CD4-positive, alpha-beta T cell treated with Interferon gamma for 1 hour (primary cell): Measurements from ENCODE around the gene ETV3.
A peak's percentile ranks its signal among the peaks of the same experiment; 100 is the strongest.

Source experiments
- DNase-seq: peaks from one replicate; pipeline ENCODE4 v3.0.0-alpha.2; 2020

ETV3 gene

DNA sequence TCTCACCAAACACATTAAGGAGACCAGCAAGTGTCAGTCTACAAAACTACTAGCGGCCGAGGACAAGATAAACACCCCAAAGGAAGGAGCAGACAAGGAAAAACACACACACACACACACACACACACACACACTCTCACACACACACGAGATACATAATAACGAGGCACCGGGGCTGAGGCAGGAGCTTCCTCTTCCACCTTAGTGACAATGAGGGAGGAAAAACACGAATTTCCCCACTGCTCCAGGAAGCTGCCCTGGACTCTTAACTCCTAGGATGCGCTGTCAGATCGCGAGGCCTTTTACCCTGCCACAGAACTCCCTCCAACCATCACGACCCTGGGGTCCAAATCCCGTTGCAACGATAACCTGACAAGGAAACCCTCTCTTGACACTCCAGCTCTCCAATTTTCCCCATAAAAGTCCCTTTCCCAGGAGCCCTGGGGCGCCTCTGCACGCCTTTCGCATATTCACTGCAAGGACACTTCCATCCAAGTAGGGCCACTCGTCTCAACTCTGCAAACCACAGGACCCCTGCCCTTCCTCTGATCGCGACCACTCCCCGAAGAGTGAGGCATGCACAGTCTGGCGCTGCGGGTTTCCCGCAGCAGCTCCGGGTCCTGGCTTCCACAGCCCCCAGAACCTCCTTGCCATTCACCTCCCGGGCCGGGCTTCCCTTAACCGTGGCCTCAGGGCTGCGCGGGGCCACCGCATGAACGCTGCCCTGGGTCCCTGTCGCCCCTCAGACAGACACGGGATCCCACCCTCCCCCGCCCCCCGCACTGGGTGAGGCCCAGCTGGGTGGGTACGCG lies 581 bp downstream of the ETV3 start:
- DNase-seq: peak; percentile 9

DNA sequence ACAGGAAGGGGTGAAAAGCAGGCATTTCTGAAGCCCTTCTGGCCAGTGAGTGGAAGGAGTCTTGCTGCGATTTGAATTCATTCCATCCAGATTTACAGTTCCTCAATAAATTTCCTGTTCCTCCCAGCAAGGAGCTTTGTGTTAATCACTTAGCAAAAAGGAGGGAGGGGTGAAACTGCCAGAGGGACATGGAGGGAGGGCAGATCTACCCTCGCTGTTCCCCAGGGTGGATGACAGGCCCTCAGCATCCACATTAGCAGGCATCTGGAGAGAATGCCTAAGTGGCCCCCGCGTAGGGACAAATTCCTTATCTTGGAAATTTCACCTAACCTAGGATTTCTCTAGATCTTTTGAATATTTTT lies 1.2 kb downstream of the ETV3 start:
- no peak for DNase-seq

DNA sequence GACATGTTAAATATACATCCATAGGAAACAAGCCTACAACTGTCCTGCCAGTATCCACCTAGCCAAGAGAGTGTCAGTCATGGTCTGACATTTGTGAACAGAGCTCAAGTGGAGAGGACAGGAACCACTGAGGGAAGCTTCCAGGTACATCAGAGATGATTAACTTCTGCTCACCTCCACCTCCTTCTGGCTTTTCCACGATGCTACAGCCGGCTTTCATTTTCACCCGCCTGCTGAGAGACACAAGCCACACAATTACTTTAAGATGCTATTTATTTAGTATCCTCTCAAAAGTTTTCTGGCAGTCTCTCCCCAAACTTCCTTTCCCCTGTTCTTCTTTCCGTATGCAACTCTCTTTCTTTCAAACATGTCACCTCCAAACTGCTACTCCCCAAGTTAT lies 2.1 kb downstream of the ETV3 start:
- DNase-seq: no peak

DNA sequence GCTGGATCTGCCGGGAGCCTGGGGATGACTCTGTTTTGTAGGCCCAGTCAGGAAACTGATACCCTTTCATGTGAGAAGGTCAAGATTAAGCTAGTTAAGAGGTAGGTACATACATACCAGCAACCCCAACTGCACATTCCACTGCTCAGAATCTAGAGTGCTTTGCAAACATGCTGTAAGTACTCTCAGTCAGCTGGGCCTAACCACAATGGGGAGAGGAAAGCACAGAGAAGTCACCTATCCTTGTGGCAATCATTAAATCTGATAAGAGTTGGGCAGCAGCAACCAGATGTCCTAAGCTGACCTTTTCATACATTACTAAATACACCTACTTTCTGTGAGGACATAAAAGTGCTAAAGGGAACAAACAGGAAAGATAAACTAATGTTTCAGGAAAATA lies 2.5 kb downstream of the ETV3 start:
- DNase-seq: no peak

DNA sequence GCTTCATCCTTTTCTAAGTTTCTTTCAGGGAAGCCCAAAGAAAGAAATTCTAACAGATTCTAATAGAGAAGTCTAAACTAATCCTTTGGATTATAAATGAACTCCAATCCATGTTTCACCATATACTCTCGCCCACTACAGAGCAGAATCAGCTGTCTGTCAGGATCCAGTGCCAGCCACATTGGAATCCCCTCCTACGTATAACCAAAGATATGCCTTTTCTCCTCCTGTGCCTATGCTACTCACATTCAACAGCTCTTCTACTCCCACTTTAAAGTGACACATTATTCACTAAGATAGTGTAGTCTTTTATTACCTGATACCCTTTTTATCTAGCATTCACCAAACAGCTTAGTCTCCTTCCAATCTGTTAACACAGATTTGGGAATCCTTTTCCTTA lies 3.1 kb downstream of the ETV3 start:
- DNase-seq: no peak

DNA sequence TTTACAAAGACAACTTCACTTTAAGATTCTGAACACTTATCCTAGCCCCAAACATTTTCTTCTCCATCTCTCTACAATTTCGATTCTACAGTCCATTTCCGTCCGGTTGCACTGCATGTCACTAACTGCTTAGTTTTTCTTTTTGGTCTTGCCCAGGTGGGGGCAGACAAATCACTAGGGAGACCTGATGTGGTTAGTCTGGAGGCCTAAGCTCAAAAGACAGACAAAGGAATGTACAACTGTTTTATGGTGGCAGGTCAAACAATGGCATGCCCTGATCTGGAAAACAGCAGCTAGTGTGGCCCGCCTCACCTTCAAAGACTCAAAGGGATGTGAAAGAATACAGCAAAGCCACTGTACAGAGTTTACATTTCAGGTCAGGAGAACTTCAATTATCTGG lies 3.8 kb downstream of the ETV3 start:
- DNase-seq: no peak

DNA sequence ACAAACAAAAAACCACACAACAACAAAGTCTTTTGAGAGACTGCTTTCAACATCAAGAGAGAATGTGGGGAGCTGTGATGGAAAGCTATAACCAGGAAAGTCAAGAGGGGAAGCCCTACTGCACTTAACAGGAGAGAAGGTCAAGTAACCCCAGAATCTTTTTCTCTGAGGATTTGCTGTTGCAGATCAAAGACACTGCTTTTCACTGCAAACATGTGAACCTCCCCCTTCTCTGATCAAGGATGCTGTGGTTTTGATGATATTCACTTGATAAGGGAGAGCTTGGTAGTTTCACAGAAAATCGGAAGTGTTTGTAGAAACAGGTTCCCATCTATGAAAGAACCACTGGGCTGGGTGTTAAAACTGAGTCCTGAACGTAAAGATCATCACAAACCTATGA lies 4.8 kb downstream of the ETV3 start:
- no peak for DNase-seq

DNA sequence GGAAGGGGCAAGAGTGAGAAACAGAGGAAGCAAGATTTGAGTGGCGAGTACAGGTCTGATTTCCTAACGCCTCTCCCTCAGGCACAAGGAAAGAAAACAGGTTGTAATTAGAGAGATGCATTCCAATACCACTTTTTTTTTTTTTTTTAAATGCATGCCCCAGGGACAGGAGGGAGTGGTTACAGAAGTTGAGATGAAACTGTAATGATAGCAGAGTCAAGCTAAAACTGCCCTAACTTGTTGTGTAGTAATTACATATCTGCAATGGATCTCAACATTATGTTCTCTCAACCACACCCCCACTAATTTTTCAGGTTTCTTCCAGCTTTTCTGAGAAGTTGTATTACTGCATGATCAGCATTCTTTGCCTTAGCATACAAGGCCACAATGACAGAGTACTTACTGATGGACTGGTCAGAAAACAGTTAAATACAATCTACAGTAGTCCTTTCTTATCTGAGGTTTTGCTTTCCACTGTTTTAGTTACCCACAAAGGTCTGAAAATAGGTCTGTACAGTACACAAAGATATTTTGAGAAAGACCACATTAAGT lies 5.5 kb downstream of the ETV3 start:
- no peak for DNase-seq

DNA sequence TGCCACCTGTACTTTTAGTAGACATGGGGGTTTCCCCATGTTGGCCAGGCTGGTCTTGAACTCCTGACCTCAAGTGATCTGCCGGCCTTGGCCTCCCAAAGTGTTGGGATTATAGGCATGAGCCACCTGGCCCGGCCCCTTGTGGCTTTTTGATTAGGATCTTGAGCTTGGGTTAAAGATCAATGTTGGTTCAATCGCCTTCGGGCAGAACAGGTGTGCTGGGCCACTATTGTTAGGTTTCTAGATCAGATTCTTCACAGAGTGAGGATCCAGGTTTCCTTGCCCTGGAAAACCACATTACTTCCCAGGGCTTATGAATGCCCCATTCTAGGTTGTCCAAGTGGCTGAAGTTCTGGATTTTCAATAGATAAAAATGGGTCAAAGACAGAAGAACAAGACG lies 6.1 kb downstream of the ETV3 start:
- DNase-seq: no peak

DNA sequence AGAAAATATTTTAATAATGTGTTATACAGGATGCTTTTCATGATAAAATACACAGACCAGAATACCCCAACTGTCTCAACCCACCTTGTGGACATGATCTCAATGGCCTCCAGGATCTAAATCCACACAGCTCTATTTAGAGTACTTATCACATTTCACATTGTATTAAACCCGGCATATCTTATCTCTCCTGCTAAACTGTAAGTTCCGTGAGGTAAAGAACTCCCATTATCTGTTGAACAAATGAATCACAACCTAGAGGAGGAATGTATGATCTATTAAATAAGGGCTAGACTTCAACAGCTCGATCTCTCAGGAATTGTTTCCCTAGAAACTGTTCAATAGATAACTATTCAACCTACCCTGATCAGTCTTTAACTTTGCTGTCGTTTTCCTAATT lies 6.9 kb downstream of the ETV3 start:
- no peak for DNase-seq

DNA sequence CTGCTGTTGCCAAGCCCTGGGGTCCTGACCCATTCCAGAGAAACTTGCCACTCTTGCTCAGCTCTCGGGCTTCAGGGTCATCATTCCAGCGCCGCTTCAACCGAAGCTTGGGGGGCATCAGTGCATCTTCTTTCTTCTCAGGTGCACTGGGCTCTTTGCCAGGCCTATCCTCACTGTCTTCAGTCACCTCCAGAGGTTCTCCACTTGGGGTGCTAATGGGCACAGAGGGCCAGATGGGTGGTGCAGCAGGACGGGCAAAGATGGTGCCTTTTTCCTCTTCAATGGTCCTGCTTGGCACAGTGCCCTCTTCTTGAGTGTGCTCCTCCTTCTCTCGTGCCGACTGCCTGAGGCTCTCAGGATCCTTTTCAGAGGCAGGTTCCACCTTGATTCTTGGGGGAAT lies 13.3 kb downstream of the ETV3 start:
- no peak for DNase-seq

DNA sequence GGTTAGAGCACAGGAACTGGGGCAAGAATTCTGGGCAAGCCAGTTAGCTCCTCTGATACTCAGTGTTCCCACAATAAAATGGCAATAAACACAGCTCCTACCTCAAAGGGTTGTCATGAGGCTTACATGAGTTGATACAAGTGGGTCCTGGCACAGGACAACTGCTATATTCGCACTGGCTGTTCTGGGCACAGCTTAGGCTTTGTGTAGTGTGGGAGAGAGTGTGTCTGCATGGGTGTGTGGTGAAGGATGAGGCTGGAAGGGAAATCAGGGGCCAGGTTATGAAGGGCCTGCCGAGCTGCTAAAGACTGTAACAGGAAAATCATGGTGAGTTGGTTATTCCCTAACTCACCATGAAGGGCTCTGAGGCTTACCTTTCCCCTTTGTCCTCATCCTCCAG lies 18.7 kb downstream of the ETV3 start:
- DNase-seq: no peak

DNA sequence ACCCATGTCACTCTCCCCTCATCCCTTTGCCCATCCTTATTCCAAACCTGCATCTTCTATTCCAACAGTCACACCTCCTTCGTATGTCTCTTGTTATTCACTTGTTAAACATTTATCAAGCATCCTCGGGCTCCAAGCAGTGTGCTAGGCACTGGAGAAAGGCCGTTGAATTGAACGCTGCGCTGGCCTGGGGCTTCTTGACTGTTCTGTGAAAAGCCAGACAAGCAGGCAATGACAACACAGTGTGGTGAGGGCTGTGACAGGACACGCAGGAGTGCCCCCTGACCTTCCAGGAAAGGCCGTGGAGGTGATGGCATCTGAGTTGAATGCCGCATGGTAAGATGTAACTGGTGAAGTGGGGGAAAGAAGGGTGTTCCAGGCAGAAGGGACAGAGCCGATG lies 19.2 kb downstream of the ETV3 start:
- no peak for DNase-seq

DNA sequence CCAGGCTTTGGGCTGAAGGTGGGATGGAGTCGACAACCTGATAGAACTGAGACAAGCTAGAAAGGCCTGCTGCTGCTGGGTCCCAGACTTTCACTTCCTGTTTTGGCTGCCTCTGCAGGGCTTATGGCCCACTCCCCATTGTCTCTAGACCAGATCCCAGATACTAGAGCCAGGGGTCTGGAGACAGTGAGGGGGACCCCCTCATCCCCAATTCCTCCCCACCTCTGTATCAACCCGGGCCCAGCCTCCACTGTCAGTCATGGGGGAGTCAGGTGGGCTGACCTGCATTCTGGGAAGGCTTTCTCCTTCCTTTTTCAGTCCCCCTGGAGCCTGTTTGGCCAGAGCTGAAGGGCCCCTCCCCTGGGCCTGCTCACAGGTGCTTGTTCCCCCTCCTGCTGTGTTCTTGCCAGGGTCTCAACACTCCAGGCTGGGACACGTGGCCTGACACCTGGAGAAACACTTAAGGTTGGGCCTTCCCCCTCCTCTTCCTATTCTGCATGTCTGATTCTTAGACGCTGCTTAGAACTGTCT lies 20.6 kb downstream of the ETV3 start:
- DNase-seq: peak; percentile 11

DNA sequence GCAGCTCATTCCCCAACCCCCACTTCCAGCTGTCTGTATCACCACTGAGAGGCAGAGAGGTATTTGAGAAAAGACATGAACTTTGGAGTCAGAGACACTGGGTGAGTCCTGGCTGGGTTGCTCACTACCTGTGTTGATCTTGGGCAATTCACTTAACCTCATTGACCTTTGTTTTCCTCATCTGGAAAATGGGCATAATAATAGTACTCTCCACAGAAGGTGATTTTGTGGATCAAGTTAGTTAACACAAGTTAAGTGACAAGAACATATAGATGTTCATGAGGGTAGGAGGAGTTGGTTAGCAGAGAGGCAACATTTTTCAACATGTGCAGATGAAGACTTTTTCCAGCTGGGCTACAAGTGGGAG lies 21.5 kb downstream of the ETV3 start:
- DNase-seq: no peak

DNA sequence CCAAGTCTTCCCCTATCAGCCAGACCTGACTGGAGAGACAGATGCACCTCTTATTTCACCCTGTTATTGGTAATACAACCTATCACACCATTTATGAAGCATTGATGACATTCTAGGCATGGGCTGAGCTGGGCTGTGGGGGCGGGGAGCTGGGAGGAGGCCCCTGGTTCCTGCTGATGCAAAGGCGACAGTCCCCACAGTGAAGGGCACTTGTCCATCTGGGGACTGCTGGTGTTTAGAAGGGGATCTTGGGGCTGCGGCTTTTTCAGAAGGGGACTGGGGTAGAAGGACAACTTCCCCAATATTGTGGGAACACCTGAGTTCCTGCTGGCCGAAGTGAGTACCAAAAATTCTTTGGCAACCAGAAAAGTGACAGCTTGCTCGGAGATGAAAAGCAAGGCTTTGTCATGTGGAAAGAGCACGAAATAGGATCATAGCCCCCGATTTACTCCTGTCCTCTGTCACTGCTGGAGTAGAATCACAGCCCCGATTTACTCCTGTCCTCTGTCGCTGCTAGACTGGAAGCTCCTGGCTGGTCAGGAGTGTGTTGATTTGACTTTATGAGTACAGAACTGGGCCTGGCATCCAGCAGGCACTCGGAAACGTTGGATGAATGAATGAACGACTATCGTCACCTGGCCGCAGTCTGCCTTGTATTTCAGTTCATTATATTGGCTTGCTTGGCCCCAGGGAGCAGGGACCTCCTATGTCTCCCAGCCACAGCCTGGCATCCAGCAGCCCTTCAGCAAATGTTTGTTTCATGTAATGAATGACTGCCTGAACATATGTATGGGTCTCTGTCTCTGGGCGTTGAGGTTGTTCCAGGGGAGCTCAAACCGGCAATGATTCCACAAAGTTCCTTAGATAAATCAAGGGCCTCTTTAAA lies 22.1 kb downstream of the ETV3 start:
- DNase-seq: no peak

DNA sequence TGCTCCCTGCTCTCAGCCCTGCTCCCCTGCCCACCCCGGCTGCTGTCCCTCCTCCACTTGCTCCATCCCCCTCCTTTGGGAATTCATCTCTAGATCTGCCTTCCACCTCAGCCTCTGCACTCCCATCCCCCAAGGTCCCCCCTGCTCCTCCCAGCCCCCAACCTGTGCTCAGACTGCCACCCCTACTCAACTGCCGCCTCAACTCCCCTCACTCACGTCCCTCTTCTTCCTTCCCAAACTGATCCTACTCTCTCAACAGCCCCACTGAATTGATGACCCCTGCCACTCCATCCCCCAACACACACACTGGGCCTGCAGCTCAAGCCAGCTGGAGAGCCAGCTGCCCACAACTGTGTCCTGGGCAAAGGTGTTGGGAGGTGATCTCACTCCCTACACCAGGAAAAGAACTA lies 22.8 kb downstream of the ETV3 start:
- no peak for DNase-seq

DNA sequence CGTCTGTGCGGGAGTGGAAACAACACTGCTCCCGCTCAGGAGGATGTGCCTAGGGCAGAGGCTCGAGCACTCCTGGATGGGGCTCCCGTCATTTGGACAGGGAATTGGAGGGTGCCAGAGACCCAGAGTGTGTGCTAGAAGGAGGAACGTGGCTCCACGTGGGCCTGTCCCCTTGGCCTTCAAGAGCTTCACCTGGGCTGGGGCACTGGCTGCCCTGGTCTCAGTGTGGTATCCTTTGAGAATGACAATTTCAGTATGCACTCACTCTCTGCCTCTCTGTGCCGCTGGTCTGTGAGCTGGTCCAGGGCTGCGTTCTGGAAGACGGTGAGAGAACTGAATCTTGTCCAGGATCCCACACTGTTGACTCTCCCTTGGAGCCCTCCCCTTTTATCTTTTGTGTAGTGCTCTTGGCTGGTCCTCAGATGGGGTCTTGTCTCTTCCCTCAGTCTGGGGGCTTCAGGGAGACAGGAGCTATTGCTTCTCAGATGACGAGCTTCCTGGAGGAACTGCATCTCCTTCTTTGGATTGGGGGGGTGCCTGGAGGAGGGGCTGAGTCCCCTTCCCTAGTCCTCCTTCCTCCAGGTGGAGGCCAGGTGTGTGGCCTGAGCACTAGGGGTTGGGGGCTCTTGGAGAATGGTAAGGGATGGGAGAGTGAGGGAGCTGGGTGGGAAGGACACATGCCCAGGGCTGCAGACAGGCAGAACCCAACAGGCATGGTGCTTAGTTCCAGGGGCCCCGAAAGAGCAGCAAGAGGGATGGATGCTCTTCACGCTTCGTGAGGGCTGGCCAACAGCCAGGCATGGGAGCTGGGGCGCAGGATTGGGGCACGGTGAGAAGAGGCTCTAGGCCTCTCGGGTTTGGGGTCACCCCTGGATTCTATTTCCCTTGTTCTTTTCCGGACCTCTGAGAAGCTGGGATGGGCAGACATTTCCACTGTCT lies 23.7 kb downstream of the ETV3 start:
- DNase-seq: no peak

DNA sequence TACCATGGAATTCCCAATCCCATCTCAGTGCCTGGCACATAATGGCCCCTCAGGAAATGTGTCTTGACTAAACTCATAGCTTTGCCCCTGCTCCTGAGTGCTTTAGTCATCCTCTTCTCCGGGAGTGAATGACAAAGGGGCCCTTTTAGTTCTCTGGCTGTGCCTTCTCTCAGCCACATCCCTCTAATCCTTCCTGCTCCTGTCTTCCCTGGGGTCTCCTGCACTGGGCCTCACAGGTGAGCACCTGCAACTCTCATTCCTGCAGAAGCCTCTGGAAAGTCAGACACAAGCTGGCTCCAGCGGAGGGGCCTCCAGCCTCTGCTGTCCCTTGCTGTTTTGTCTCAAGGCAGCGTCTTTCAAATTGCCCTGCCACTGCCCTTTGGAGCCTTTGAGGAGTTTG lies 24.6 kb downstream of the ETV3 start:
- no peak for DNase-seq

DNA sequence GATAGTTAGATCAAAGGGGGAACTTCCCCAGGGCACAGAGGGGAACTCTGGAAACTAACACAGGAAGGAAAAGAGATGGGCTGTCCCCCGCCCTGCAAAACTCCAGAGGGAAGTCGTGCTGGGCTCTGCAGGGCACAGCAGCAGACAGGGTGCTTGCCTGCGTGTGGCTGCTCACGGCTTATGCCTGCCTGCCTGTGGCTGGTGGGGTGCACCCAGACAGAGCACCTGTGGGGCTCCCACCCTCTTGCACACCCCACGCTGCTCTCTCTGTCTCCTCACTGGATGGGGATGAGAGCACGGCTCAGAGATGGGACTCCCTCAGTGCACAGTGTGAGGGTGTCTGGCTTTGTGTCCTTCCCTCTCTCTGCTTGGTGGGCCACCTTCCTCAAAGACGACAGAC lies 25.1 kb downstream of the ETV3 start:
- DNase-seq: no peak

DNA sequence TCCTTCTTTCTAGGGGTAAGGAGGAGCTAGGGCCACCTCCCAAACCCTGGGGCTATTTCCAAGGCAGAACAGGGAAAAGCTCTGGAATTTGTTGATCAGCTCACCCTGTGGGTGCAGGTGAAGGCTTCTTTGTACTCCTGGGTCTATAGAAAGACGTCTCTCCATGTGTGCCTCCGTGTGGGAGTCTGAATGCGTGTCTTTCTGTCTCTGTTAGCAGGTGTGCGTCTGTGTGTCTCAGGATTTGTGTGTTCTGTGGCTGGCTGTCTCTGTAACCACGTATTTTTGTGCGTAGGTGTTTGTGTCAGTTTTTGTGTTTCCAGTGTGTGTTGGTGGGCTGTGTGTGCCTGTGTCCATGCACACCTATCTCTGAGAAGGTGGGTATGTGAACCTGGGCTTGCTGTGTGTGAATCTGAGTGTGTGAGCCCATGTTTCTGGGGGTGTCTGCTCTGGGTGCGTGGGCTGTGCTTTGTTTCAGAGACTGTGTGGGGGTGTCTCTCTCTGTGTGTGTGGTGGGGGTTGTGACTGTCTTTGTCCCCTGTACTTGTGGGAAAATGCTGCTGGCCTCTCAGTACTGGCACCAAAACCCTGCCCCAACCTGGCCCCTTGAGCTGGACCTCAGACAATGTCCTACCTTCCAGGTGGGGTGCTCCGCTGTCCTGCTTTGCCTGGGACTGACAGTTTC lies 25.9 kb downstream of the ETV3 start:
- no peak for DNase-seq
